Sciatic nerve (tissue), 1 donor: ENCODE results near the gene TEP1. TPM values are rescaled to one million over a fixed set of nuclear protein-coding genes. Genes with fewer than 3 reads are reported as not detected.

Source experiments
- total RNA-seq: library from RNA; stranded (reverse); fragmentation: NEBNext Ultra II Directional; extraction: Animal tissue kit (Norgen Biotek cat#: 25700); gene quantifications from one replicate; pipeline ENCODE4 v1.2.1, GENCODE V29; 2021
- donor health status: DM: no; HTN: no; CAD: no.

Gene TEP1
- total RNA-seq, 1 donor from 2014 or later, result 44.7 TPM

Other genes starting within 250 kb of the TEP1 start
- gene OR11G2, start 222.6 kb downstream of the TEP1 start, total RNA-seq, result not detected
- not detected for gene OR11H6, start 189.8 kb downstream of the TEP1 start, total RNA-seq
- gene OR11H7, start 184.5 kb downstream of the TEP1 start, total RNA-seq, result not detected
- not detected for gene OR11H4, start 174.2 kb downstream of the TEP1 start, total RNA-seq
- gene TTC5, start 107.5 kb downstream of the TEP1 start, total RNA-seq, result 19.9 TPM
- 51.4 TPM for gene CCNB1IP1, start 80.2 kb downstream of the TEP1 start, total RNA-seq
- gene PARP2, start 69.9 kb downstream of the TEP1 start, total RNA-seq, result 23.7 TPM
- 2.1 TPM for gene KLHL33, start 22.7 kb upstream of the TEP1 start, total RNA-seq
- gene OSGEP, start 41.3 kb upstream of the TEP1 start, total RNA-seq, result 38.8 TPM
- 68.0 TPM for gene APEX1, start 41.7 kb upstream of the TEP1 start, total RNA-seq
- 33.0 TPM for gene PIP4P1, start 47.9 kb upstream of the TEP1 start, total RNA-seq
- 34.2 TPM for gene PNP, start 55.9 kb upstream of the TEP1 start, total RNA-seq
- 0.71 TPM for gene RNASE10, start 92.0 kb upstream of the TEP1 start, total RNA-seq
- not detected for gene RNASE9, start 147.5 kb upstream of the TEP1 start, total RNA-seq
- gene RNASE11, start 174.5 kb upstream of the TEP1 start, total RNA-seq, result not detected
- gene RNASE12, start 177.9 kb upstream of the TEP1 start, total RNA-seq, result not detected
- not detected for gene OR6S1, start 228.2 kb upstream of the TEP1 start, total RNA-seq